Thoracic aorta (tissue), 2 donors: ENCODE results near the gene VEGFD. TPM values are rescaled to one million over a fixed set of nuclear protein-coding genes. Genes with fewer than 3 reads are reported as not detected.

ENCODE experiments used
- ATAC-seq: fragments of 150-250 bp; one replicate; pipeline ENCODE4 v1.8.0; 2017; ENCODE audit warnings: low read depth; ENCODE audit not compliant: insufficient number of reproducible peaks, low FRiP score
- DNase-seq: peaks from one replicate; pipeline ENCODE4 v3.0.0-alpha.2; 2020; ENCODE audit warnings: low spot score
- H3K27ac ChIP-seq, 2 donors: fragments of 200-600 bp; sonication (generic); 1 replicate in 1 of 2; 2 replicates in 1 of 2; pipeline ENCODE4 v1.5.1; 2016; ENCODE audit warnings: mild to moderate bottlenecking in 2 of 2, moderate library complexity in 2 of 2
- H3K27me3 ChIP-seq: fragments of 200-600 bp; sonication (generic); replicated peaks from 2 replicates; pipeline ENCODE4 v1.6.0; 2016; ENCODE audit warnings: mild to moderate bottlenecking; ENCODE audit not compliant: insufficient read depth
- H3K36me3 ChIP-seq: fragments of 200-600 bp; sonication (generic); one replicate; pipeline ENCODE4 v1.5.1; 2016
- H3K4me1 ChIP-seq, 2 donors: fragments of 200-600 bp; sonication (generic); 1 replicate in 1 of 2; 2 replicates in 1 of 2; pipeline versions ENCODE4 v1.5.1 to v1.6.0; 2016; ENCODE audit warnings: low read depth in 2 of 2, mild to moderate bottlenecking in 1 of 2; ENCODE audit not compliant: control insufficient read depth in 1 of 2
- H3K4me3 ChIP-seq: fragments of 200-600 bp; sonication (generic); 2 replicates; pipeline ENCODE4 v1.5.1; 2016; ENCODE audit warnings: mild to moderate bottlenecking
- H3K9me3 ChIP-seq: fragments of 200-600 bp; sonication (generic); 2 replicates; pipeline ENCODE4 v1.5.1; 2016
- CTCF ChIP-seq: fragments of 200-600 bp; sonication (generic); IDR thresholded peaks from one replicate; pipeline ENCODE4 v1.5.1; 2019; ENCODE audit warnings: antibody characterized with exemption
- total RNA-seq, 2 donors: library from RNA; depleted of rRNA; stranded (reverse); fragments of >200 nt; gene quantifications; one replicate each; pipeline versions ENCODE4 v1.1.0 to v1.2.3, GENCODE V29; 2016

The VEGFD gene
- total RNA-seq, 2 donors from 2014 or later: 3.0 to 19.5 TPM

DNA sequence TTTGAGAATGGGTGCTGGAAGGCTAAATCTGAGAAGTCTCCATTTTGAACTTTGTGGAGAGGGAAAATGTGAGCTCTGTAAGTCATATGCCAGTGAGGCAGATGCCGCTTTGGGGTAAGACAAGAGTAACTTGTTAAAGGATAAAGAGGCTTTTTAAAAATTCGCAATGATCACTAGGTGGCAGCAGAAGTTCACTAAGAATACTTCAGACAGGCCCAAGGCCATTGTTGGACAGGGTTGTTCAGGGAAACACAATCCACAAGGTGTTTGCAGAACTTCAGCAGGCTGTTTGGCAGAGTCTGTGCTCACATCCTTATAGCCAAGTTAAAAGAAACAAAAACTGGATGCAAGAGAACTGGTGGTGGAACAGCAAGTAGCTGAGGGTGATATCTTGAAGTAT, 35.2 kb downstream of the VEGFD start:
- no peak for DNase-seq
- no peaks in the 10 kb centered on the region for H3K27me3 ChIP-seq
- H3K36me3 ChIP-seq: no peaks in the 10 kb centered on the region
- no peaks in the 10 kb centered on the region for H3K9me3 ChIP-seq
- ATAC-seq: no peak
- no peak for TF ChIP-seq CTCF
- no peak overlapping the region for H3K27ac ChIP-seq
- no peak overlapping the region for H3K4me3 ChIP-seq
- H3K4me1 ChIP-seq: no peaks in the 10 kb centered on the region

DNA sequence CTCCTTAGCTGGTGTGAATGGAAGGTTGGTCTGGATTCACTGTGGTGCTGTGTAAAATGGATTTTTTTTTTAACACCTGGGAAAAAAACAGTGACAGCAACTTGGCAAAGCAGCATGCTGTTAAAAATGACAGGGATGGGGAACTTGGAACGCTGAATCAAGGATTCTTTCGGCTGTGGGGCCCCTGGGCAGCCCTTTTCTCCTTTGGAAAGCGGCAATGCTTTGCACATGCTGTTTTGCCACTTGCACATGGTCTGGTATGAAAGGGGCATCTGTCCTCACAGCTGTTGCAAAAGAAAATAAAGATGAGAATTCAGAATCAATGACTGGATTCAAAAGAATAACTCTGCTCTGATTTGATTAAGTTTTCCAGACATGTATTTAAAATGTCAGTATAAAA, 38.2 kb downstream of the VEGFD start:
- H3K4me1 ChIP-seq: no peaks in the 10 kb centered on the region
- TF ChIP-seq CTCF: no peak
- no peak overlapping the region for H3K4me3 ChIP-seq
- H3K36me3 ChIP-seq: no peaks in the 10 kb centered on the region
- H3K27me3 ChIP-seq: no peaks in the 10 kb centered on the region
- H3K9me3 ChIP-seq: no peaks in the 10 kb centered on the region
- H3K27ac ChIP-seq: no peak overlapping the region
- DNase-seq (no peak), ATAC-seq (no peak)

GRCh38 chrX:15344106-15344505, 40.1 kb downstream of the VEGFD start:
- no peaks in the 10 kb centered on the region for H3K36me3 ChIP-seq
- TF ChIP-seq CTCF: no peak
- no peak overlapping the region for H3K27ac ChIP-seq
- H3K9me3 ChIP-seq: no peaks in the 10 kb centered on the region
- no peaks in the 10 kb centered on the region for H3K27me3 ChIP-seq
- H3K4me1 ChIP-seq: no peaks in the 10 kb centered on the region
- ATAC-seq (no peak), DNase-seq (no peak)
- no peak overlapping the region for H3K4me3 ChIP-seq

GRCh38 chrX:15343075-15343476, 41.1 kb downstream of the VEGFD start:
- Histone ChIP-seq H3K27me3 (no peaks in the 10 kb centered on the region), H3K4me1 (no peaks in the 10 kb centered on the region), H3K36me3 (no peaks in the 10 kb centered on the region), H3K4me3 (no peak overlapping the region), H3K9me3 (no peaks in the 10 kb centered on the region), H3K27ac (no peak overlapping the region)
- no peak for TF ChIP-seq CTCF
- DNase-seq (no peak), ATAC-seq (no peak)

DNA sequence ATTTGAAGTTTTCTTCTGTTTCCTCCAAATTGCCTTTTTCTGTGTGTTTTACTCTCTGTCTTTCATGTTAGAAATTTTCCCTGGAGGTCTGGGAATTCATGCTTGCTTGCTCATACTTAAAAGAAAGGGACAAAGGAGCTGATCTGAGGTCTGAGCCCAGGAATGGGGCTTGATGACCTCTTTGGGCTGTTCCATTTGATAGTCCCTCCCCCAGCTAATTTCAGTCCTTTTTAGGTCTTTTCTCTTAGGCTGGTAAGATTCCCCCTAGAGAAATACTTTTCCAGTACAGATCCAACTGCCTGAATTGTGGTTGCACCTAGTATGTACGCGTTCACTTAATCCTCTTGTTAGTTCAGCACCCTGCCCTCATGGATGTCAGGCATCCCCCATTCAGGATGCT, 43.3 kb downstream of the VEGFD start:
- Histone ChIP-seq H3K4me3 (no peak overlapping the region), H3K36me3 (no peaks in the 10 kb centered on the region), H3K4me1 (no peaks in the 10 kb centered on the region), H3K27me3 (no peaks in the 10 kb centered on the region), H3K27ac (no peak overlapping the region), H3K9me3 (no peaks in the 10 kb centered on the region)
- no peak for DNase-seq
- no peak for TF ChIP-seq CTCF
- ATAC-seq: no peak
